HepG2 (cell line): ENCODE data around the gene CTNNA1. TPM values are rescaled to one million over a fixed set of nuclear protein-coding genes. Genes with fewer than 3 reads are reported as not detected.

Source experiments
- ATAC-seq: fragments of 200-7000 bp; cut with Tn5 transposase; 3 replicates; pipeline ENCODE4 v1.9.1; 2020; ENCODE audit warnings: mild to moderate bottlenecking, moderate library complexity
- BruUV-seq: library from RNA; stranded (reverse); fragments of 400-500 nt; replicated peaks from 2 replicates; lab custom pipeline; 2021; lab: Mats Ljungman, UMichigan
- CTCF ChIA-PET: fragments of 300-600 bp; formaldehyde crosslinking; extraction: SDS; loops from one replicate; lab custom pipeline; 2021; ENCODE audit warnings: low total read pairs, inconsistent platforms, low intra/inter-chr PET ratio; lab: Yijun Ruan, JAX
- POLR2A ChIA-PET: fragments of 350-600 bp; sonication (Branson Sonifier 250); formaldehyde crosslinking; loops from one replicate; lab custom pipeline; 2020; ENCODE audit warnings: antibody characterized with exemption, inconsistent platforms; lab: Yijun Ruan, JAX
- DNase-seq: peaks from one replicate; pipeline ENCODE4 v3.0.0-alpha.2; 2015; ENCODE audit warnings: low spot score
- FAIRE-seq: peaks from 3 replicates; lab custom pipeline; 2011; peaks lifted over from hg19 to GRCh38; lab: Jason Lieb, UNC
- H2AFZ ChIP-seq: one replicate; pipeline ENCODE4 v1.6.1; 2011; ENCODE audit warnings: low read length, inconsistent platforms
- H3K27ac ChIP-seq: fragments of 300-600 bp; 3 replicates; pipeline ENCODE4 v1.8.0; 2011; ENCODE audit warnings: mixed run types, mild to moderate bottlenecking, mixed read lengths, low read length, inconsistent platforms; ENCODE audit not compliant: insufficient read depth; ENCODE audit errors: extremely low read length
- H3K27me3 ChIP-seq, 2 experiments: fragments of 200-600 bp in 1 of 2; 2 replicates in 1 of 2; 3 replicates in 1 of 2; pipeline versions ENCODE4 v1.6.0 to v1.8.0; 2011; ENCODE audit warnings: low read length in 2 of 2, mild to moderate bottlenecking in 2 of 2, moderate library complexity in 2 of 2, inconsistent platforms in 1 of 2; ENCODE audit not compliant: insufficient read depth in 2 of 2, control insufficient read depth in 1 of 2
- H3K36me3 ChIP-seq, 2 experiments: fragments of 200-600 bp in 1 of 2; replicated peaks in 1 of 2; 2 replicates in 1 of 2; 3 replicates in 1 of 2; pipeline versions ENCODE4 v1.5.1 to v1.8.0; 2011; ENCODE audit warnings: low read length in 2 of 2, inconsistent platforms in 1 of 2; ENCODE audit not compliant: insufficient read depth in 2 of 2, control insufficient read depth in 1 of 2
- H3K4me1 ChIP-seq: 2 replicates; pipeline ENCODE4 v1.5.1; 2012; ENCODE audit warnings: low read length, inconsistent platforms; ENCODE audit not compliant: insufficient read depth
- H3K4me2 ChIP-seq: 2 replicates; pipeline ENCODE4 v1.6.0; 2011; ENCODE audit warnings: low read depth, low read length, inconsistent platforms
- H3K4me3 ChIP-seq, 3 experiments: fragments of 200-600 bp in 1 of 3; sonication (generic), shearing (Covaris generic) in 1 of 3; replicated peaks in 1 of 3; 2 replicates each; pipeline ENCODE4 v1.5.1; 2011 to 2016; ENCODE audit warnings: low read length in 3 of 3, inconsistent platforms in 2 of 3, low read depth in 2 of 3, mild to moderate bottlenecking in 2 of 3, control low read depth in 1 of 3, mixed read lengths in 1 of 3; ENCODE audit not compliant: insufficient read depth in 1 of 3
- H3K79me2 ChIP-seq: one replicate; pipeline ENCODE4 v1.6.1; 2011; ENCODE audit warnings: low read length, inconsistent platforms; ENCODE audit not compliant: insufficient read depth
- H3K9ac ChIP-seq: 2 replicates; pipeline ENCODE4 v1.6.0; 2011; ENCODE audit warnings: mild to moderate bottlenecking, low read depth, low read length, inconsistent platforms; ENCODE audit not compliant: insufficient read depth
- H3K9me3 ChIP-seq: 2 replicates; pipeline ENCODE4 v1.5.1; 2012; ENCODE audit warnings: mild to moderate bottlenecking, low read length
- H4K20me1 ChIP-seq: 2 replicates; pipeline ENCODE4 v1.6.0; 2011; ENCODE audit warnings: inconsistent platforms, mild to moderate bottlenecking, low read length, moderate library complexity; ENCODE audit not compliant: insufficient read depth
- ATF6 ChIP-seq: sonication (generic); formaldehyde crosslinking; conservative IDR thresholded peaks from 2 replicates; pipeline ENCODE4 v1.4.0; 2020; ENCODE audit warnings: missing genetic modification reagents
- CBX2 ChIP-seq, 2 experiments: fragments of 200-600 bp in 1 of 2; sonication (generic); formaldehyde crosslinking in 1 of 2; IDR thresholded peaks; 2 replicates each; pipeline versions ENCODE4 v1.7.0 to v1.8.1; 2018 to 2022; ENCODE audit warnings: low read depth in 2 of 2, low read length in 1 of 2, mild to moderate bottlenecking in 1 of 2, missing genetic modification reagents in 1 of 2
- ERF ChIP-seq: IDR thresholded peaks from 2 replicates; pipeline ENCODE4 v1.6.1; 2018; ENCODE audit warnings: missing biosample characterization, missing genetic modification reagents
- JUNB ChIP-seq: sonication (generic); formaldehyde crosslinking; IDR thresholded peaks from 2 replicates; pipeline ENCODE4 v1.8.0; 2022; ENCODE audit warnings: missing genetic modification reagents, mild to moderate bottlenecking, borderline replicate concordance
- KLF9 ChIP-seq: IDR thresholded peaks from 2 replicates; pipeline ENCODE4 v1.6.1; 2016; ENCODE audit warnings: low read depth
- LBX2 ChIP-seq: sonication (generic); formaldehyde crosslinking; IDR thresholded peaks from 2 replicates; pipeline ENCODE4 v1.5.0; 2020; ENCODE audit warnings: missing genetic modification reagents, mild to moderate bottlenecking, borderline replicate concordance
- PBX3 ChIP-seq: sonication (generic); formaldehyde crosslinking; IDR thresholded peaks from 2 replicates; pipeline ENCODE4 v1.8.1; 2023; ENCODE audit warnings: missing genetic modification reagents, inconsistent platforms, borderline replicate concordance
- RERE ChIP-seq: IDR thresholded peaks from 2 replicates; pipeline ENCODE4 v1.6.1; 2016; ENCODE audit warnings: low read depth, missing genetic modification reagents, missing compliant biosample characterization
- SALL2 ChIP-seq: sonication (generic); formaldehyde crosslinking; IDR thresholded peaks from 2 replicates; pipeline ENCODE4 v1.8.1; 2023; ENCODE audit warnings: mild to moderate bottlenecking, missing genetic modification reagents, inconsistent platforms
- ZMYM4 ChIP-seq: sonication (generic); formaldehyde crosslinking; IDR thresholded peaks from 2 replicates; pipeline ENCODE4 v1.8.1; 2023; ENCODE audit warnings: mild to moderate bottlenecking, missing genetic modification reagents
- ZNF230 ChIP-seq: sonication (generic); formaldehyde crosslinking; IDR thresholded peaks from 2 replicates; pipeline ENCODE4 v1.4.0; 2020; ENCODE audit warnings: mild to moderate bottlenecking, missing genetic modification reagents
- ZNF260 ChIP-seq: sonication (generic); formaldehyde crosslinking; IDR thresholded peaks from 2 replicates; pipeline ENCODE4 v1.4.0; 2020; ENCODE audit warnings: missing genetic modification reagents, low read depth, mild to moderate bottlenecking, borderline replicate concordance
- ZNF549 ChIP-seq: sonication (generic); formaldehyde crosslinking; IDR thresholded peaks from 2 replicates; pipeline ENCODE4 v1.5.0; 2020; ENCODE audit warnings: missing genetic modification reagents
- ZNF569 ChIP-seq: sonication (generic); formaldehyde crosslinking; IDR thresholded peaks from 2 replicates; pipeline ENCODE4 v1.5.0; 2020; ENCODE audit warnings: mild to moderate bottlenecking, missing genetic modification reagents, moderate library complexity, borderline replicate concordance
- ZNF619 ChIP-seq: sonication (generic); formaldehyde crosslinking; IDR thresholded peaks from 2 replicates; pipeline ENCODE4 v1.4.0; 2020; ENCODE audit warnings: mild to moderate bottlenecking, missing genetic modification reagents
- in situ Hi-C: cut with HindIII; loops from 2 replicates; pipeline ENCODE4 v1.10.0; 2017; ENCODE audit warnings: low pct_unique_long_range_greater_than_20kb; ENCODE audit not compliant: extremely low pct_ligation_motif_present
- intact Hi-C: fragments of 100-400 bp; cut with micrococcal nuclease; formaldehyde crosslinking; loops from one replicate; pipeline ENCODE4 v1.10.0; 2022; ENCODE audit not compliant: unreplicated experiment
- polyA plus RNA-seq, 8 experiments: library from polyadenylated mRNA; depleted of rRNA in 3 of 8; stranded (reverse) in 7 of 8; unstranded in 1 of 8; fragments of >200 nt; fragmentation: Illumina TruSeq in 4 of 8; extraction: Trizol in 4 of 8; gene quantifications; 2 replicates each; pipeline versions ENCODE4 v1.2.1 to v1.2.3, GENCODE V29; 2011 to 2016; ENCODE audit warnings: low read depth in 4 of 8, missing spikeins in 1 of 8, mixed read lengths in 1 of 8; ENCODE audit not compliant: insufficient read depth in 1 of 8
- total RNA-seq, 5 experiments: library from RNA; depleted of rRNA; stranded (reverse); fragments of >200 nt; fragmentation: Illumina TruSeq; extraction: Trizol; gene quantifications; 2 replicates each; pipeline ENCODE4 v1.2.3, GENCODE V29; 2016; ENCODE audit warnings: low read depth in 1 of 5

CTNNA1 gene
- total and polyA plus RNA-seq, 2 of the 13 experiments (the other 11 are each of a cell fraction or from before 2014, with no cell fraction given) = 66.8 to 162 TPM

- TF ChIP-seq ZNF549 (CRISPR knock-in tag) (no peak), ZNF230 (CRISPR knock-in tag) (no peak), ATF6 (CRISPR knock-in tag) (no peak), ZNF619 (CRISPR knock-in tag) (no peak), ZNF260 (CRISPR knock-in tag) (no peak), ERF (CRISPR knock-in tag) (no peak)
These were observed 54.0 kb downstream of the CTNNA1 start (continued) for GRCh38 chr5:138807182-138807581.

- ChIA-PET CTCF (no interaction called here), POLR2A (no interaction called here)
- in situ Hi-C loops (no loop called here), intact Hi-C loops (no loop called here)
- no peak for ATAC-seq
- H3K79me2 ChIP-seq = peaks cover 25% of the 10 kb centered on the region
- 0 out of 2 replicates have a peak, but pooled peaks cover 10% of the 10 kb centered on the region for H4K20me1 ChIP-seq
- BruUV-seq = no TSS peak
- peaks cover 8 to 33% of the 10 kb centered on the region in 2 experiments for H3K36me3 ChIP-seq
- no peak overlapping the region for H2AFZ ChIP-seq
- no peak for DNase-seq
- no peak for FAIRE-seq
- H3K9ac ChIP-seq = no peak overlapping the region
- no peaks in the 10 kb centered on the region for H3K4me1 ChIP-seq
- no peak overlapping the region for H3K27ac ChIP-seq
- H3K4me2 ChIP-seq = no peak overlapping the region
- H3K27me3 ChIP-seq = no peaks in the 10 kb centered on the region
- no peak overlapping the region for H3K4me3 ChIP-seq
- H3K9me3 ChIP-seq = no peaks in the 10 kb centered on the region
- no peak for TF ChIP-seq ZNF569 (CRISPR knock-in tag)
- TF ChIP-seq RERE (CRISPR knock-in tag) = no peak
- no peak for TF ChIP-seq SALL2 (CRISPR knock-in tag)
- TF ChIP-seq KLF9 (CRISPR knock-in tag) = no peak
- TF ChIP-seq PBX3 = no peak
- no peak for TF ChIP-seq ZMYM4 (CRISPR knock-in tag)
- TF ChIP-seq LBX2 (CRISPR knock-in tag) = no peak
- no peak for TF ChIP-seq JUNB
- no peak for TF ChIP-seq CBX2 (IDR thresholded peaks at IDR 0.05; ENCODE audit: low read depth, low read length)
- no peak for TF ChIP-seq CBX2 (CRISPR knock-in tag; IDR thresholded peaks at IDR 0.05; ENCODE audit: low read depth)
These were observed 56.2 kb downstream of the CTNNA1 start for GRCh38 chr5:138809391-138809790.
